ENCODE data around the gene TRPV2. TPM values are rescaled to one million over a fixed set of nuclear protein-coding genes. Genes with fewer than 3 reads are reported as not detected.

TRPV2 gene
- total and polyA plus RNA-seq, 9 of the 15 experiments (the other 6 are each of a cell fraction or from before 2014, with no cell fraction given) = 10.0 to 97.5 (median 30.3) TPM

DNA sequence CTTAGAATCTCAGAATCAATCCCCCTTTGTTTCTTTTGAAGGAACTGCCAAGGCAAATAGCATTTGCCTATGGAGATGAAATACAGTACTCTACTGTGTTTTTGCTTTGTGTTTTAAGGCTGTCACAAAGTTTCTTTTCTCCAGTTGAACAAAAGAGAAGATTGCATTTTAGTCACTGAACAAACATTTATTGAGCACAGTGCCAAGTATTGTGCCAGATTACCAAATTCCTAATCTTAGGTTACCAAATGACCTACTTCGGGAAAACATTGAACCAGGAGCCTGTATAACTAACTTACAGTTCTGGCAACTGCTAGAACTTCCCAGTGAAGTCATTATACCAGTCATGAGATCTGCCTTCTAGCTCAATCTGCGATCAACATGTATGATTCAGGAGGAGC lies 37.4 kb upstream of the TRPV2 start:
- no peaks in the 10 kb centered on the region for H3K27me3 ChIP-seq (ENCODE audit: control insufficient read depth in 2 of 2, insufficient read depth in 2 of 2, low read length in 2 of 2)
- H4K20me1 ChIP-seq (replicated peaks; ENCODE audit: control insufficient read depth, insufficient read depth, low read length) = peaks cover 8% of the 10 kb centered on the region; the same call in 1 of the 2 replicates
- no peak overlapping the region for H3K9ac ChIP-seq (ENCODE audit: insufficient read depth in 1 of 2, low read depth in 2 of 2, low read length in 2 of 2)
- intact Hi-C loops (cut with micrococcal nuclease) (no loop called here), in situ Hi-C loops (cut with MboI) (no loop called here)
- BruUV-seq (replicated peaks) = no TSS peak
- H3K4me2 ChIP-seq (ENCODE audit: insufficient read depth, low read length) = no peak overlapping the region
- DNase-seq (ENCODE audit: extremely low read depth in 1 of 4, low spot score in 3 of 4) (no peak), FAIRE-seq (peak; percentile 42), ATAC-seq (no peak)
- no peak overlapping the region for H3K27ac ChIP-seq (ENCODE audit: extremely low read depth, low read depth, low read length)
- no peaks in the 10 kb centered on the region for H3K9me3 ChIP-seq (replicated peaks; ENCODE audit: control insufficient read depth, insufficient read depth, low read depth, low read length)
- H3K4me3 ChIP-seq = no peak overlapping the region
- peaks cover 13% of the 10 kb centered on the region; the same call in 2 of the 3 replicates for H3K36me3 ChIP-seq (ENCODE audit: control insufficient read depth, insufficient read depth, low read length)
- peaks cover 6 to 18% of the 10 kb centered on the region in 2 experiments; a peak in 4 of 5 replicates for H3K4me1 ChIP-seq (replicated peaks in 1 of 2; ENCODE audit: control insufficient read depth in 2 of 2, insufficient read depth in 2 of 2, low read length in 2 of 2)
- peaks cover 20% of the 10 kb centered on the region for H3K79me2 ChIP-seq (ENCODE audit: control insufficient read depth, insufficient read depth, low read length)
- ChIA-PET POLR2A (no interaction called here), CTCF (ENCODE audit: low intra/inter-chr PET ratio) (no interaction called here)
- H3K9me1 ChIP-seq (ENCODE audit: control insufficient read depth, insufficient read depth, low read length) = no peaks in the 10 kb centered on the region
- WGBS (ENCODE audit: insufficient coverage, low coverage, missing lambda C conversion rate) = 46% methylated on average over 2 of the region's 2 CpGs
- peak overlapping the region; percentile 61; the same call in 1 of the 2 replicates for H2AFZ ChIP-seq (ENCODE audit: low read depth, low read length)
- TF ChIP-seq ZEB2 (IDR thresholded peaks at IDR 0.05) = no peak
- TF ChIP-seq ZNF184 (CRISPR knock-in tag; IDR thresholded peaks at IDR 0.05) = no peak
- TF ChIP-seq RBM39 (optimal IDR thresholded peaks at IDR 0.05; ENCODE audit: low read depth, low read length) = no peak
- TF ChIP-seq KAT7 (CRISPR knock-in tag; IDR thresholded peaks at IDR 0.05; ENCODE audit: borderline replicate concordance) = no peak
- 0 out of 2 replicates have a peak, but pooled peaks have one; percentile 5 for TF ChIP-seq CBFA2T3 (IDR thresholded peaks at IDR 0.05)
- TF ChIP-seq, protein P1, sequence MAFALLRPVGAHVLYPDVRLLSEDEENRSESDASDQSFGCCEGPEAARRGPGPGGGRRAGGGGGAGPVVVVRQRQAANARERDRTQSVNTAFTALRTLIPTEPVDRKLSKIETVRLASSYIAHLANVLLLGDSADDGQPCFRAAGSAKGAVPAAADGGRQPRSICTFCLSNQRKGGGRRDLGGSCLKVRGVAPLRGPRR (CRISPR knock-in tag; IDR thresholded peaks at IDR 0.05) = no peak
- 0 out of 2 replicates have a peak, but pooled peaks have one; percentile 7 for TF ChIP-seq HMBOX1 (IDR thresholded peaks at IDR 0.05)
- TF ChIP-seq KLF1 (tag; IDR thresholded peaks at IDR 0.05) = no peak
